ENCODE results near the gene C9.

GRCh38 chr5:39236718-39237117 is 127.6 kb downstream of the C9 start:
- TF ChIP-seq CTCF (IDR thresholded peaks at IDR 0.05; ENCODE audit: insufficient read depth, low read length, poor library complexity, severe bottlenecking) (no peak), EZH2phosphoT487 (conservative IDR thresholded peaks at IDR 0.05; ENCODE audit: low read length) (no peak)

All from SU-DHL-6 (cell line).